ENCODE data around the gene PPIG.
"Not testable (repeated sequence)": the region's sequence is repeated elsewhere in the genome, so short reads cannot be mapped to it uniquely, and the experiment has no call there.

Gene PPIG

DNA sequence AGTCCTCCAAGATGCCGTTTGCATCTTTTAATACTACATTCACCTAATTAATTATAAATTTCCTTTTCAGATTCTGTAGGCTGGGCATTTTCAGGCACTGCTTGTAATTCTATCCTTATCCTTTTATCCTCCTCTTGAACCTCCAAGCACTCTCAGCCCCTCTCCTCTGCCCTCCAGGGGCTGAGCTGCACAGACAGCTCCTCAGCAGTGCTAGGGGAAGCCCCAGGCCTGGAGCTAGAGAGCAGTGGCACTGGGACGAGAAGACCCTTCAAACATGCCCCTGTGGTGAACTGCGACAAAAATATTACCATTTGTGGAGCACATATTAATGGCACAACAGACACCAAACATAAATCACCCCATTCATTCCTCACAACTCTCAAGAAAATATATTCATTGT, 77.1 kb downstream of the PPIG start:
- in situ Hi-C loops (cut with HindIII; ENCODE audit: low sequenced_read_pairs): no loop called here

DNA sequence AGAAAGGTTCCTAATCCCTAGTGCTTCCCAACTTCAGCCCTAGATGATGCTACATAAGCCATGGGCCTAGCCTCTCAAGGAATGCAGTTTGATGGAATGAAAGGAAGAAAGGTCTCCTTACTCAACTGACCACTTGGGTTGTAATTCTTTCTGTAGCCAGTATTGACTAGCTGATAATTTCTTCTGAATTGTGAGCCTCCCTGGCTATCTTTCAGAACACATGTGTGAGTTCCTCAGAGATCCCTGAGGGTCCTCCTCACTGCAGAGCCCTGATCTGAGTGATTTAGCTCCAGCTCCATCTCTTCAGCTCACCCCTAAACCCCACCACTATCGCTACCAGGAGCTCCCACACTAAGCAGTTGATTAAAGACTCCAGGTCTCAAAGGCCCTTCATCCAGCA, 78.6 kb downstream of the PPIG start:
- in situ Hi-C loops (cut with HindIII; ENCODE audit: low sequenced_read_pairs): no loop called here

DNA sequence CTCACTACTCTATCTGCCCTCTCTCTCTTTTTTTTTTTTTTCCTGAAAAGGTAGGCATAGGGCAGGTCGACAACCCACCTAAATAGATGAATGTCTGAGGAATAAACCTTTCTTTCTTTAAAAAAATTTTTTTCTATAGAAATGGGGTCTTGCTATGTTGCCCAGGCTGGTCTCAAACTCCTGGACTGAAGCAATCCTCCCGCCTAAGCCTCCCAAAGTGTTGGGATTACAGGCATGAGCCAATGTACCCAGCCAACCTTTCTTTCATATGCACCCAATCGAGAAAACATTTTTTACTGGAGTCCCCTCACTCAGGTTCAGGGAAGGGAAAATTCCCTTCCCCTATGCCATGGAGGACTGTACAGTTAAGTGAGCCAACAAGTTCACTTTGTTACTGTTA, 79.1 kb downstream of the PPIG start:
- in situ Hi-C loops (cut with HindIII; ENCODE audit: low sequenced_read_pairs): no loop called here

DNA sequence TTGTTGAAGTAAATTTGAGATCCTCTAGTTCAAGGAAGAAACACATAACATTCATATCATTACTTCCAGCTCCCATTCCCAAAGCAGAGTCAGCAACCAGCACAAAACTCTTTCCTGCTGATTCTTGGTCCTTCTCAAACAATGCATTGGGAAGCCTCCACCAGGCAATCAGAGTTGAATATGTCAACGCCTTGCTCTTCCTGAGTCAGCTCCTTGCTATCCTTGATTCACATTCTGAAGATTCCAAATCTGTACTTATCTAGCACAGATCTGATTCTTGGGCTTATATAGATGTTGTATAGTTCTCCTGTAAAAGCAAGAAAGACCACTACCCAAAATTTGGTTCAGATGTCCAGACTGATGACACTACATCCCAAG, 80.4 kb downstream of the PPIG start:
- in situ Hi-C loops (cut with HindIII; ENCODE audit: low sequenced_read_pairs): no loop called here

DNA sequence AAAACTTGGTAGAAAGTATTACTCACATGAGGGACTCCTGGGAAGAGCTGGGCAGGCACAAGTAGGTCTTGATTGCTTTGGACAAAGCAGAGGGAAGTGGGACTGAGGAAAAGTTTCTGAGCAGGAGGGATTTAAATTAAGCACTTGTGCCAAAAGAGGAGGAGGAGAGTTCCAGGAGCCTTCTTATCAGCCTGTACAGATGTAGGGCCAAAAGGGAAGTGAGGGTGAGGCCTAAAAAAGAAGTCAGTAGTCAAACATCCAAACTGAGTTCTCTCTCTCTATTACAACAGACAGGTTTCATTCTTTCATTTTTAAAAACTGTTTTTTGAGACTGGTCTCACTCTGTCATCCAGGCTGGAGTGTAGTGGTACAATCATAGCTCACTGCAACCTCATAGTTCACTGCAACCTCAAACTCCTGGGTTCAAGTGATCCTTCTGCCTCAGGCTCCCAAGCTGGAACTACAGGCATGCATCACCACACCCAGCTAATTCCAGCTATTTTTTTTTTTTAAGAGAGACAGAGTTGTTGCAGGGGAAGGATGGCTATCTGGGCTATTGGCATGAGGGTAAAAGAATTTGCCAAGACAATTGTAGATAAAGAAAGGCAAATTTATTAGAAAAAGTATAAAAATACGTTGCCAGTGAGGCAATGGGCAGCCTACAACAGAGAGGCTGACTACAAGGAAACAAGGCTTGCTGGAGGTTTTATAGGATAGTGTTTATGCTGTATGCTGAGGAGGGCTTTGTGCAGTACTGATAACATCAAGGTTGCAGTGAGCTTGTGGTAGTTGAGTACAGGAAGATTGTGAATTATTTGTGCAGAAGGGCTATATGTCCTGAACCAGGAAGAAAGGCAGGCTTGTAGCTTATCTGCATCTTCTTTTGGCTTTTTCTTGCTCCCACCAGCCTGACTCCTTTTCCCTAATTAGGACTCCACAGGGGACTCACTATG, 81.1 kb downstream of the PPIG start:
- in situ Hi-C loops (cut with HindIII; ENCODE audit: low sequenced_read_pairs): no loop called here

DNA sequence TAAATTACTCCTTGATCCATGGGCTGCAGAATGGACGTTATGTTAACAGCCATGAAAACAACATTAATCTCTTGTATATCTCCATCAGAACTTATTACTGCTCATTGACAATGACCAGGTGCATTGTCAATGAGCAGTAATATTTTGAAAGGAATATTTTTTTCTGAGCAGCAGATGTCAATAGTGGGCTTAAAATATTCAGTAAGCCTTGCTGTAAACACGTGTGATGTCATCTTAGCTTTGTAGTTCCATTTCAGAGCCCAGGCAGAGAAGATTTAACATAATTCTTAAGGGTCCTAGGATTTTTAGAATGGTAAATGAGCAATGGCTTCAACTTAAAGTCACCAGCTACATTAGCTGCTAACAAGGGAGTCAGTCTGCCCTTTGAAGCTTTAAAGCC, 83.4 kb downstream of the PPIG start:
- in situ Hi-C loops (cut with HindIII; ENCODE audit: low sequenced_read_pairs): no loop called here

DNA sequence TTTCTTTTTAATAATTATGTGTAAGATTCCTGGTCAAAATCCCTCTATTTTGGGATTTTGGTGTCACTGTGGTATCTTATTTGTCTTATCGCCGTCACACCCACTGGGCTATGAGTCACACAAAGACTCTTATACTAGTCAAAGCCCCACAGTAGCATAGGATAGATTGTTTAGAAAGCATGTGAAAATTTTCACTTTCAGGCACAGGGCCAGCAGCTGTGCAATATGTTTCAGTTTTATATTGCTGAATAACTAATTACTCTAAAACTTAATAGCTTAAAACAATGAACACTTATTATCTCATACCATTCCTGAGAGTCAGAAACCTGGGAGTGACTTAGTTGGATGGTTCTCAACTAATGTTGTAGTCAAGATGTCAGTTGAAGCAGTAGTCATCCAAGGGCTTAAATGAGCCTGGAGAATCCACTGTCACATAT, 86.1 kb downstream of the PPIG start:
- in situ Hi-C loops (cut with HindIII; ENCODE audit: low sequenced_read_pairs): no loop called here

DNA sequence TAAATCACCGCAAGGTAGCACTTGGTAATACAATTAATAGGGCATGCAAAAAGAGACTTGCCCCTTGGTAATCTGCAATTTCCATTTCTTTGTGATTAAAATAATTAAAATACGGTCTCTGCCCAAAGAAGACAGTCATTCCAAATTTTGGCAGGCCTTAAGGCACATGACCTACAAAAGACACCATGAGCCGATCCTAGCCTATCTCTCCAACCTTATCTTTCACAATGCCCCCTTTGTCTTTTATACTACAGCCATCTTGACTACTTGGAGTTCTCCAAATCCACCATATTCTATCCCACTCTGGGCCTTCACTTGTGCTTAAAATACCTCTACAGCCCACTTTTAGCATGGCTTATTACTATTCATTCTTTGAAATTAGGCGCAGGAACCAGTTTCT, 86.8 kb downstream of the PPIG start:
- in situ Hi-C loops (cut with HindIII; ENCODE audit: low sequenced_read_pairs): no loop called here

DNA sequence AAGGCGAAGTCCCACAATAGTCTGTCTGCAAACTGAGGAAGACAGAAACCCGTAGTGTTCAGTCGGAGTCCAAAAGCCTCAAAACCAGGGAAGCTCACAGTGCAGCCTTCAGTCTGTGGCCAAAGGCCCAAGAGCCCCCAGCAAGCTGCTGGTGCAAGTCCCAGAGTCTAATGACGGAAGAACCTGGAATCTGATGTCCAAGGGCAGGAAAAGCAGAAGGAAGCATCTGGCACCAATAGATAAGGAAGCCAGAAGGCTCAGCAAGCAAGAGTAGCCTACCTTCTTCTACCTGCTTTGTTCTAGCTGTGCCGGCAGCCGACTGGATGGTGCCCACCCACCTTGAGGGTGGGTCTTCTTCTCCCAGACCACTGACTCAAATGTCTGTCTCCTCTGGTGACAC, 88.3 kb downstream of the PPIG start:
- in situ Hi-C loops (cut with HindIII; ENCODE audit: low sequenced_read_pairs): no loop called here

DNA sequence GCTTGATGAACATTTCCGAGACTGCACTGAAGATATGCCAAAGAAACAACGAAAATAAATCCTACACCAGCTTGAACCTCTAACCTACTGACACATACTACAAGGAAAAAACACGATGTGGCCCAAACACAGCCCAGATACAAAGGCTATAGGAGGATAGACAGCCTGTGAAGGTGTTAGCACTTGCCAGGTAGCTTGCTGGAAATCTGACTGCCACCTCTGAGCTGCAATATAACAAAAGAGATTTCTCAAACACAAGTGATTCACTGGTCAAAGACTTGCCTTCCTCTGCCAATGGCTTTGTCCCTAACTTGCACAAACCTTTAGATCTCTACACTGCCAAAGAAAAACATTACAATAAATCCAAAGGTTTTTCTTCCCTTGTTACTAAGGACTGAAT, 89.0 kb downstream of the PPIG start:
- in situ Hi-C loops (cut with HindIII; ENCODE audit: low sequenced_read_pairs): no loop called here

DNA sequence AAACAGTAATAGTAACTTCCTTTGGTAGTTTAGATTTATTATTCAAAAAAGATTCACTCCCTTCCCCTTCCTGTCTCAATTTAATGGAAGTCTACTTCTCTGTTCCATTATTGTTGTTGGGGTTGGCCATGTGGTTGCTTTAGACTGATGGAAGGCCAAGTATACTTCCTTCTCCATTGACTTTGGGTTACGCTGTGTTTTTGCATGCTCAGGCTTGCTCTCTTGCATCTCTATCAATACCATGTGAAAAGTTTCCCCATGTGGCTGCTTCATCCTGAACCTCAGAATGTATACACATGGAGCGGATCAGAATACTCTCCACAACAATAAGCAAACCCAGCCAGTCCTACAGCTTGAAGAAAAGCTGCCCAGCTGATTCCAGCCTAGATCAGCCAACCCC, 89.8 kb downstream of the PPIG start:
- in situ Hi-C loops (cut with HindIII; ENCODE audit: low sequenced_read_pairs): no loop called here

DNA sequence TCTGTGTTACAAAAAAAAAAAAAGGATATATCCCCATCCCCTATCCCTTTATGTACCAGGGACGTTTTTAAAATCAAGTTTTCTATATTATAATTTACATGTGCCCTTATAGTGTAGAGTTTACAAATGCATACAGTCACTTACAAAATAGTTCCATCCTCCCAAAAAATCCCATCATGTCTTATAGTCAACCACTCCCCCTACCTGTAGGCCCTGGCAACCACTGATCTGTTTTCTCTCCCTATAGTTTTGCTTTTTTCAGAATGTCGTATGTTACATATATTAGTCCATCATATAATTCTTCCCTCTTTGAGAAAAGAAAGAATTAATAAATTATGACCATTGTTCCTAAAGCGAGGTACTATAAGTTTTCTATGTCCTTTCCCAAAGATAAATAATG, 92.2 kb downstream of the PPIG start:
- in situ Hi-C loops (cut with HindIII; ENCODE audit: low sequenced_read_pairs): no loop called here

DNA sequence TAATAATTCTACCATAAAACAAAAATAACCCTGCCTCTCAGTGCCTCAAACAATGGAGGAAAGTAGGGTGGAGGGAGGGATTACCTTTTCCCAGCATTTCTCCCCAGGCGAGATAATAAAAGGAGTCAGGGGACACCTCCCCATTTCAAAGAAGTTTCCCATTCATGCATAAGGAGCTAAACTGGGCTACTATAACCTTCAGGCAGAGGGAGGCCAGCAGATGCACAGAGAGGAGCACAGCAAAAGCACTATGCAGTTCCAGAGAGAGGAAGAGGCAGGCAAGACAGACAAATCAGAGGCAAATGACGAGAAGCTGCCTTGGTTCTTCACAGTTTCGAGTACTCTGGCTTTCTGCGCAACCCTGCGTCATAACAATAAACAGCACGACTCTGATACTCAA, 92.7 kb downstream of the PPIG start:
- in situ Hi-C loops (cut with HindIII; ENCODE audit: low sequenced_read_pairs): no loop called here

DNA sequence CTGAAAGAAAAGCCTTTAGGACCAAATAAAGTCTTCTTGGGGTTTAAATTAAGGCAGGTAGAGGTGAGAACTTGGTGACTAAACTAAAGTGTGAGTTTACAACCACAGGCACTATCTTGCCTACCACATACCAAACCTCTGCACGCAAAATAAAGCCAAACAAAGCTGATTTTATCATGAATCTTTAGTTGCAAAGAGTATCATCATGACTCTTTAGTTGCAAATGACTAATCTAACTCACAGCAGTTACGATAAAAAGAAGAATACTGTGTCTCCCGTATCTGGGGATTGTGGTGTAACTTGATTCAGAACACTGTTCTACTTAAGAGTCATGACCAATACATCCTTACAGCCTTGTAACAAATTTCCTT, 98.9 kb downstream of the PPIG start:
- in situ Hi-C loops (cut with HindIII; ENCODE audit: low sequenced_read_pairs): no loop called here

DNA sequence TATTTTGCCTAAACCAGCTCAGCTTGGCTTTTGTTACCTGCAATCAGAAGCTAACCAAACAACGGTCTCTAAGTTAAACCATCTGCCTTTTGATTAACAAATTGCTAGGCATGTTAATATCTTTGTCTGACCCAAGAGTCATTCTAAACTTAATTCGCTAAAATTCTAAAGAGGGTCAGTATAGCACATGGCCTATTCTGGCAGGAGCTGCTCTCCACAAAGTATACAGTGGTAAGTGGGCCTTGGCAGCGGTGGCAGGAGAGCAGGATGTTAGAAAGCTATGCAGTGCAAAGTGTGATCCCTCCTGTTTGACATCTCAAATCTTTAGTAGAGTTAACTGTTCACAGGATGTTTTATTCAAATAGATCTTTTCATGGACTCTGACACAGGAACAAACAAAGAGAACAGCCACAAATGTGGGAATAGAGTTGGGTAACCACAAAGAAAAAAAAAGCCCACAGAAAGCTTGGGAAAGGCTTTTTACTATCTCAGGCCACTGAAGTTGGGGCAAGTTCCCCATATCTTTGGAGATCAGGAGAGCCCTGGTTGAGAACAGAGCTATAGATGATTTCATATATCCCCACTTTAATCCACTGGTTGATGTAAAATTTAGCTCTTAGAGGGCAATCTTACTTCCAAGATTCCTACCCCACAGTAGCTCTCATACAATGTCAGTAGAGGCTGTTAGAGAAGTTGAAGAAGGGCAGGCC, 99.4 kb downstream of the PPIG start:
- in situ Hi-C loops (cut with HindIII; ENCODE audit: low sequenced_read_pairs): no loop called here

DNA sequence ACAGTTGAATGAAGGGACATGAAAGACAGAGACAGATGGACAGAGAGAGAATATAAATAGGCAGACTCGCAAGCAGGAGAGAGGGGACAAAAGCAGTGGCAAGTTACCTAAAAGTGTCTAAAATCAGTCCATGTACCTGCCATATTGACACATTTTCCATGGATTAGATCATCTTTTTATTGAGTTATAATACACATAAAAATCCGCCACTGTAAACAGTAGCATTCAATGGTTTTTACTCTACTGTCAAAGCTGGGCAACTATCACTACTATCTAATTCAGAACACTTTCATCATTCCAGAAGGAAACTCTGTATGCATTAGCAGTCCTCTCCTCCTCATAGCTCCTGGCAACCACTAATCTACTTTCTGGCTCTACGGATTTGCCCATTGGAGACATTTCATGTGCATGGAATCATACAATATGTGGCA, 100.0 kb downstream of the PPIG start:
- in situ Hi-C loops (cut with HindIII; ENCODE audit: low sequenced_read_pairs): no loop called here

DNA sequence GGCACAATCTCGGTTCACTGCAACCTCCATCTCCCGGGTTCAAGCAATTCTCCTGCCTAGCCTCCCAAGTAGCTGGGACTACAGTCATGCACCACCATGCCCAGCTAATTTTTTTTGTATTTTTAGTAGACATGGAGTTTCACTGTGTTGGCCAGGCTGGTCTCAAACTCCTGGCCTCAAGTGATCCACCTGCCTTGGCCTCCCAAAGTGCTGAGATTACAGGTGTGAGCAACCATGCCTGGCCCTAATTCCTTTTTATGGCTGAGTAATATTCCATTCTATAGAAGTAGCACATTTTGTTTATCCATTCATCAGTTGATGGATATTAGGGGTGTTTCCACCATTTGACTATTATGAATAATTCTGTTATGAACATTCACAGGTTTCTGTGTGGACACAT, 100.6 kb downstream of the PPIG start:
- in situ Hi-C loops (cut with HindIII; ENCODE audit: low sequenced_read_pairs): not testable (repeated sequence)

DNA sequence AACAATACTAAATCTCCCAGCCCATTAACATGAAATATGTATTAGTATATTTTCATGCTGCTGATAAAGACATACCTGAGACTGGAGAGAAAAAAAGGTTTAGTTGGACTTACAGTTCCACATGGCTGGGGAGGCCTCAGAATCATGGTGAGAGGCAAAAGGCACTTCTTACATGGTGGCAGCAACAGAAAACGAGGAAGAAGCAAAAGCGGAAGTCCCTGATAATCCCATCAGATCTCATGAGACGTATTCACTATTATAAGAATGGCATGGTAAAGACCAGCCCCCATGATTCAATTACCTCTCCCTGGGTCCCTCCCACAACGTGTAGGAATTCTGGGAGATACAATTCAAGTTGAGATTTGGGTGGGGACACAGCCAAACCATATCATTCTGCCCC, 102.7 kb downstream of the PPIG start:
- in situ Hi-C loops (cut with HindIII; ENCODE audit: low sequenced_read_pairs): not testable (repeated sequence)

DNA sequence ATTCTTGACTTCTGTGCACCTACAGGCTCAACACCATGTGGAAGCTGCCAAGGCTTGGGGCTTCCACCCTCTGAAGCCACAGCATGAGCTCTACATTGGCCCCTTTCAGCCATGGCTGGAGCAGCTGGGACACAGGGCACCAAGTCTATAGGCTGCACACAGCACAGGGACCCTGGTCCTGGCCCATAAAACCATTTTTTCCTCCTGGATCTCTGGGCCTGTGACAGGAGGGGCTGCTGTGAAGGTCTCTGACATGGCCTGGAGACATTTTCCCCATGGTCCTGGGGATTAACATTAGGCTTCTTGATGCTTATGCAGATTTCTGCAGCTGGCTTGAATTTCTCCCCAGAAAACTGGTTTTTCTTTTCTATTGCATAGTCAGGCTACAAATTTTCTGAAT, 103.8 kb downstream of the PPIG start:
- in situ Hi-C loops (cut with HindIII; ENCODE audit: low sequenced_read_pairs): not testable (repeated sequence)

DNA sequence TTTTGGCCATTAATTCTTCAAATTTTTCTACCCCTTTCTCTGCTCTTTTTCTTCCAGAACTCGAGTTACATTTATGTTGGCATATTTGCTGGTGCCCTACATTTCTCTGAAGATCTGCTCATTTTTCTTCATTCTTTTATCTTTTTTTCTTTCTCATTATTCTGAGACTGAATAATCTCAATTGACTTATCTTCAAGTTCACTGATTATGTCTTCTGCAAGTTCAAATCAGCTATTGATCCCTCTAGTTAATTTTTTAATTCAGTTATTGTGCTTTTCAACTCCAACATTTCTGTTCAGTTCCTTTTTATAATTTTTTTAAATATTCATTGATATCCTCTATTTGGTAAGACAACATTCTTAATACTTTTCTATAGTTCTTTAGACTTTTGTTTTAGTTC, 106.8 kb downstream of the PPIG start:
- in situ Hi-C loops (cut with HindIII; ENCODE audit: low sequenced_read_pairs): no loop called here

Data from DLD1 (cell line).